ENCODE results near the gene SHE.
"Not testable (repeated sequence)": the region's sequence is repeated elsewhere in the genome, so short reads cannot be mapped to it uniquely, and the experiment has no call there.

Gene SHE

DNA sequence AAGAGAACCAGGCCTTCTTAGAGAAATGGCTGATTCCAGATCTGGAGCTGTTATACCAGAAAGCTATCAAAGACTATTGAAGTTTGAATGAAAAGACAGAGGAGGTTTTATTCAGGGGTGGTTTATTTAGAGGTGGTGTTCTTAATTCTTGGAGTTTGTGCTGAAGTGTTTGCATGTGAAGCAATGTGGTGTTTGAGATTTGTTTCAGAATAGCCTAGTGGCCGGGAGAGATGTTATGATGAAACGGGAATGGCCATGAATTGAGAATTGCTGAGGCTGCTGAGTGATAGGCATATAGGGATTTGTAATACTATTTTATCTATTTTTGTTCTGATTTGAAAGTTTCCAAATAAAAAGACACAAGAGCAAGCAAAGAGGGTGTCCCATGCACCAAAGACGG is 10.5 kb upstream of the SHE start:
- no peak for DNase-seq

DNA sequence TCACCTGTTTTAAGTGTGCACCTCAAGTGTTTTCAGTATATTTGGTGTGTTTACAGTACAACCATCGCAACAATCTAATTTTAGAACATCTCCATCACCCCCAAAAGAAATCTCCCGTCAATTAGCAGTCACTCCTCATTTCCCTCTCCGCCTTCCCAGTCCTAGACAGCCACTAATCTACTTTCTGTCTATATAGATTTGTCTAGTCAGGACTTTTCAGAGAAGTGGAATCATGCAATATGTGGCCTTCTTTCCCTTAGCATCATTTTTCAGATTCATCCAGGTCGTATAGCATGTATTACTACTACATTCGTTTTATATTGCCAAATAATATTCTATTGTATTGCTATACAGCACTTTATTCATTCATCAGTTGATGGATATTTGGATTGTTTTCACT is 1.7 kb upstream of the SHE start:
- DNase-seq: no peak

DNA sequence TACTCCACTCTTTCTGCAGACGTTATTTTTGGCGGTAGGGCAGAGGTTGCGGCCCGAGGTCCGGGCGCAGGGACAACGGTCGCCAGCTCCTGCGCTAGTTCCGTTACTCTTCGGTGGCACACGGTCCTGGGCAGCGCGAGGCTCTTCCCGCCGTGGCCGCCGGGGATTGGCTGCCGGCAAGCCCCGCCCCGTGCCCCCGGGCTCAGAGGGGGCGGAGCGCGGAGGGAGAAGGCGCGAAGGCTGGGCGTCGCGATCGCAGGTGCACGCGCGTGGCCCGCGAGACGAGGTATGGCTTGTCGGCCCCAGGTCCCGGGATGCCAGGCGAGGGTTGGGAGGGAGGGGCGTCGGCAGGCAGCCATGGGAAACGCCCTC is 518 bp upstream of the SHE start:
- DNase-seq: no peak

DNA sequence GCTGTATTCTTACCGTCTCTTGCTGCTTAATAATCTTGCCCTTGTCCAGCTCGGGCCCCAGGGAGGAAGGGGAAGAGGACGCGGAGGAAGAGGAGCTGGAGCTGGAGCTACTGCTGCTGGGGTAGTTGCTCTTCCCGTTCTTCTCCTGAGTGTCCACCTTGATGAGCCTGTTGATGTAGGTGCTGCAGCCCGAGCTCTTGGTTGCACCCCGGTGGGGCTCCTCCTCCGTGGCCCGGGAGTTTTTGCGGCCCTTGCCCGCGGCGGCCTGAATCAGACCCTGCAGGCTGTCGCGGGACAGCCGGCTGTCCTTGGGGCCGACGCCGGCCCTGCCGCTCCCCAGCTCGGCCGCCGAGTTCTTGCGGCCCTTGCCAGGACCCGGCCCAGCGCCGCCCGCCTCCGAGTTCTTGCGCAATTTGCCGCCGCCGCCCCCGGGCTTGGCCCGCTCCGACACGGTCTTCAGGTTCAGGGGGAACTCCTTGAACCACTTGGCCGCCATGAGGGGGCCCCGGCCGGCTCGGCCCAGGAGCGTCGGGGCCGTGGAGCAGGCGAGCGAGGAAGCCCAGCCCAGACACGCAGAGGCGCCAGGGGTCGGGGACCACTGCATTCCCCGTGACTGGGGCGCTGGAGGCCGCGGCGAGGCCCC is 668 bp downstream of the SHE start:
- DNase-seq: no peak

DNA sequence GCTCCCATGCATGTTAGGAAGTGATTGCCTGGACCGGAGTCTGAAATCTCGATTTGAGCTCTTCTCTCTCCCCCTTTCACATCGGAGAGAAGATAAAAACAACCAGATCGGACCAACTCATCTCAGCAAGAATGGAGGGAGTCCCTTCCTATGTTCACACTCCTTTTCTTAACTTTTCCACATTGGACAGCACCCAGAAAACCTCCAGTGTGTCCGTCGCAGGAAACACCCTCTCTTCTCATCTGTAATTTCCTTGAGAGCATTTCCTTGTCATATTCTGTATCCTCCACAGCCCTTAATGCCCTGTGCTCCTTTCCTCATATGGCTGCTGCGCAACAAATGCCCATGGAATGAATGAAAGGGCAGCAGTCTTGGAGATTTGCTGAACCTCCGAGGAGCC is 1.7 kb downstream of the SHE start:
- no peak for DNase-seq

GRCh38 chr1:154499446-154499845 is 2.8 kb downstream of the SHE start:
- no peak for DNase-seq

DNA sequence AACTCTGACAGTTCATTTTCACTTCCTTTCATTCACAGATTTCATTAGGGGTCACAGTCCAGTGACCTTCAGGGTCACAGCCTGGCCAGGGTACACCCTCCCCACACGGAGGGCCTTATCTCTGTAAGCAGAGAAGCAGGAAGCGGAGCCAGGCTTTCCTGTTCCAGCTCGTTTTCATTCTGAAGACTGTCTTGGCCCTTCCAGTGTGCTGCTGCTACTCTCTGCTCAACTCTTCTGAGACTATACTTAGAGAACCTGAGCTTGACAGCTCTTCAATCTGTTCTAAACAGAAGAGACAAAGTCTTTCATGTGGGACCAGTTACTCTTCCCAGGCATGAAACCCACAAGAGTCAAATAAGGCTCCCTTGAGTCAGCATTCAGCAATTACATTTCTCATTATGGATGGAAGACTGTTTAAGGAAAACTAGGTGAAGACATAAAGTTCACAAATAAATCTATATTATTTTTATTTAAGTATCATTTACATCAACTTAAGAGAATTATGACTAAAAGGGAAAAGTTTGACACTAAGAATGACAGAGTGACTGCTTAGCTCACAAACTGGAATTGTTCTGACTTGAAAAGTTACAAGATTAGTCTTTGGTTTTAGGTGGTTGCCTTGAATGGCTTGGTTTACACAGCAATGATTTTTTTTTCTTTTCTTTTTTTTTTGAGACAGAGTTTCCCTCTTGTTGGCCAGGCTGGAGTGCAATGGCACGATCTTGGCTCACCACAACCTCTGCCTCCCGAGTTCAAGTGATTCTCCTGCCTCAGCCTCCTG is 5.0 kb downstream of the SHE start:
- no peak for DNase-seq

DNA sequence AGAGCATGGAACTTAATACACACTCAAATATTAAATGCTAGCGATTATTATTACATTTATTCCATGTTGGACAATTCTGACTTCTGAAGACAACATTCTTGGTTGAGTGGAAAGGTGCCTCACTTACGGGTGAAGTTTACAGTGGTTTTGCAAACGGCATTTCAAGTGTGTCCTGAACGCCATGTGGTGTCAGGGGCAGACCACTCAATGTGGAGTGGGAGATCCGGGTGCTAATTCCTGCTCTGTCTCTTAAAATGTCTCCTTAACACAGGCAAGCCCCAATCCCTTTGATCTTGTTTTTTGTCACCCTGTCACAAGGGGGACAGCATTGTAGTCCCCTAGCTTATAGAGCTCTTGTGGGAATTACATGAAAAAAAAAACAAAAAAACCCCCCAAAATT is 5.8 kb downstream of the SHE start:
- DNase-seq: no peak

DNA sequence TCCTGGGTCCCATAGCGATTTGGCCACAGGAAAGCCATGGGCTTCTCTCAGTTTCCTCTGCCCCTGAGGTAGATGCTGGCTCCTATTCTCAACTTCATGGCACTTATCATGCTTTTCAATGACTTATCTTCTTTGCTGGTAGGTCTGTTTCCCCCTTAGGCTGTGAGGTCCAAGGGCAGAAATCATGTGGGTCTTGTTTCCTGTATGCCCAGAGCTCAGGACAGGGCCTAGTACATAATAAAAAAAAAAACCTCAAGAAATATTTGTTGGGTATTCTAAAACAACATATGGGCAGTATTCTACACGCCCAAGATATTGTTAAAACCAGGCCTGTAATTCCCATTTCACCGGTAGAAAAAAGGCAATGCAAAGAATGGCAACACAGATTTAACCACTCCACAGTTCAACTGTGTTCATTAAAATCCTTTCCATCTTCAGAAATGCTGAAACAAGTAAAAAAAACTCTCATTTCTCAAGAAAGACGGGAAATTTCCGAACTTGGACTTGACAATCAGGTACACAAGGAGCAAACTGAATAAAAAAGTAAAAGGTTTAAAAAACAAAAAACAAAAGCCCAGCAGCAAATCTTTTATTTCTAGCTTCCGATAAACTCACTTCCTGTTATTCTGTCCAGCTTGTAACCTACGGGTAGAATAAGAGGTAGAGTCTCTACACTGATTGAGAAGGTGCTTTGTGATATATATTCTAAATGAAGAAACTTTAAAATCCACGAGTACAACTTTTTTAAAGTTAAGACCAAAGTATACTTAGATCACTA is 6.5 kb downstream of the SHE start:
- no peak for DNase-seq

- DNase-seq: no peak
Observed at GRCh38 chr1:154493276-154493675, 8.9 kb downstream of the SHE start.

DNA sequence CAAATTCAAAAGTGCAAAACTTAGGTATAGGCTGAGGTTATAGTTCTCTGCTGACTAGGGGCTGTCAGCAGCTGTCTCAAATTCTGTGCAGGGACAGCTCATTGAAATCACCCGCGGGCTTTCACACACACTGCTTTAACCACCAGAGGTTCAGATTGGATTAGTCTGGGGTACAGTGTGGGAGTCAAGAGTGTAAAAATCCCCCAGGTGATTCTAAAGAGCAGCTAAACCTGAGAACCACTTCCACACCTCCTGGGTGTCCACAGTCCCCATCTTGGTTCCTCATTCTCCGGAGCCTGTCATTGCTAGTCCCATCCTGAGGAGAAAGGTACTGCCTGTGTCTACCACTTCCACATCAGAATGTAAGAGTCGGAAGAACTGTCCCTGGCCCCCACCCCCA is 10.1 kb downstream of the SHE start:
- DNase-seq: no peak

DNA sequence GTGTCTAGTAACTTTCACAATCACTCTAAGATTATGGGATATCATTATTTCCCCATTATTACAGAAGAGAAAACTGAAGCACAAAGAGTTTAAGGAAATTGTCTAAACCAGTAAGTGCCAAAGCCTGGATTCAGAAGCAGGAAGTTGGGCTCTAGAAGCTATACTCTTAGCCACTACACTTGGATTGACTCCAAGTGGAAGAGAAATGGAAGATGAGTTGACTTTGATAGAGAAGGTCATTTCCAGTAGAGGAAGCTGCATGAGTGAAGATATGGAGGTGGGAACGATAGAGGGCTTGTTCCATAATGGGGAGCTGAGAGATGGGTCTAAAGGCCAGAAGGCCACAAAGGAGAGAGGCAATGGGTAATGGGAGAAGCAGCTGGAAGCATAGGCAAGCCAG is 11.9 kb downstream of the SHE start:
- DNase-seq: no peak

GRCh38 chr1:154489695-154490274 is 12.4 kb downstream of the SHE start:
- no peak for DNase-seq

DNA sequence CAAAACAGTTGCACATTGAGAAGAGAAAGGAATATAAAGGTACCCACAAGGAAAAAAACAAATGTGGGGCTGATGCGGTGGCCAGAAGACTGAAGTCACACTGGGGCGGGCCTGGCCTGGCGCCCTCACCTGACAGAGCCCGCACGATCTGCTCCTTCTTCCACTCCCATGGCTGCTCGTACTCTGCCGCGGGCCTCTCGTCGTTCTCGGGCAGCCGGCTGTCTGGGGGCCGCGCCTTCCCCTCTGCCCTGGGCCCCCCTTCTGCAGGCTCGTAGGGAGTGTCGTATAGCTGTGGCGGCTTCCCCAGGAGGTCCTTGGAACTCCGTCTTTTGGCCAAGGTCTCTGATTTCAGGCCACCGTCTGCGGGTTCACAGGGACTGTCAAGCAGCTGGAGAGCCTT is 13.3 kb downstream of the SHE start:
- no peak for DNase-seq

DNA sequence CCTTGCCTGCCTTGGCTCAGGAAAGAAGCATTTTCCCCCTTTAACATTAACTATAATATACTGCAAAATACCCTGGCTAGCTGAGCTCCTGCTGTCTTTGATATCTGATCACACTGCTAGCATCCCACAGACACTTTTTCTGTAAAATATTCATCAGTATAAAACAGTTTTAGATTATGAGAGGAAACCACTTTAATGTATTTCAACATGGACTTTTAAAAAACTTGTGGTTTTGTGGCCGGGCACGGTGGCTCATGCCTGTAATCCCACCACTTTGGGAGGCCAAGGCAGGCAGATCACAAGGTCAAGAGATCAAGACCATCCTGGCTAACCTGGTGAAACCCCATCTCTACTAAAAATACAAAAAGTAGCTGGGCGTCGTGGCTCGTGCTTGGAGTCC is 15.5 kb downstream of the SHE start:
- not testable (repeated sequence) for DNase-seq

DNA sequence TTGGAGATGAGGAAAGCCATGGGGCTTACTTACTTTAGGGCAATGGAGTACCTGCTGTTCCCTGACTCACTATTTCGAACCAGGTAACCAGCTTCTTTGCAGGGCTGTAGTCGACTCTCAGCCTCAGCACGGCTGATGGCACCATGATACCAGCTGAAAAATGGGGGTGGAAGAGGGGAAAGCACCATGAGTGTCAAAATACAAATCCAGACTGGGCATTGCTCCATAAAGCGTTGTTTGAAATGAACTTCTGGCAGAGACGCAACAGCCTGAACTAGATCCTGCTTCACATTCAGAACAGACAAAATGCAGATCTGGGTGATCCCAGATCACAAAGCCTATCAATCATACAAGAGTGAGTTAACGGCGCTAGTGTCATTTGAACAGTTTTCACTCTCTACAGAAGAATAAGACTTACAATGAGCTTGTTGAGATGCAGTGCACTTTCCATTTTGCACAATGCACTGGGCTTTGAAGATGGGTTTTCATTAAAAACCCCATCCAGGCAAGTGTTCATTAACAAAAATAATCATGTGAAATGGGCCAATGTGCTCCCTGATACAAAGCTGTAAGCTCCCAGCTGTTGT is 16.2 kb downstream of the SHE start:
- DNase-seq: no peak

GRCh38 chr1:154485106-154485505 is 17.1 kb downstream of the SHE start:
- no peak for DNase-seq

DNA sequence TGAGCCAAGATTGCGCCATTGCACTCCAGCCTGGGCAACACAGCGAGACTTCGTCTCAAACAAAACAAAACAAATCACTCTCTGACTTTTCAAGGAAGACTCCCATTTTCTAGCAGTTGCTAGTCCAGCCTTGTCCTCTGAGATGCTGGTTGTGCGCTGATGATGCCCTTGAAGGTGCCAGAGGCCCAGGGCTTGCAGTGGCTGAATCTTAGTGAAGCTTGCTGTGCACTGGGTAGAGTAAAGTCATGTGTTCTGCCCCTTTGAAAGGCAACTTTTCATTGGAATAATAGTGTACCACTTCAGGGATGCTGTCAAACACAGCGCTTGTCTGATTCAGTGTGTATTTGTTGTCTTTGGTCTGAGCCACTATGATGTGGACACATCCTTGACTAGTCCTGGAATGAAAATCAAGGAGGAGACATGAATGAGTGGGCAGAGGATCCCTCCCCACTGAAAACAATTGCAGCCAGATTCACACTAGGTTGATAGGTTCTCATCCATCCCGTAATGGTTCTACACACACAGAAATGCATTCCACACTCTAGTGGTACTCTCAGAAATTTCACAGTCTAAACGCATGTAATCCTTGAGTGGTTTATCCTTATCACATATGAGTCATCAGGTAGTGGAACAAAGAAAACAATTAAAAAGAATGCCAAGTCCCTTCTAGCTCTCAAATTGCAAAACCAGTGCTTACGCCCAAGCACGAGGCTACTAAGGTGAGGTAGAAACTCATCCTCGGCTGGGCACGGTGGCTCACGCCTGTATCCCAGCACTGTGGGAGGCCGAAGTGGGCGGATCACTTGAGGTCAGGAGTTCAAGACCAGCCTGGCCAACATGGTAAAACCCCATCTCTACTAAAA is 18.0 kb downstream of the SHE start:
- peak; percentile 58 for DNase-seq

DNA sequence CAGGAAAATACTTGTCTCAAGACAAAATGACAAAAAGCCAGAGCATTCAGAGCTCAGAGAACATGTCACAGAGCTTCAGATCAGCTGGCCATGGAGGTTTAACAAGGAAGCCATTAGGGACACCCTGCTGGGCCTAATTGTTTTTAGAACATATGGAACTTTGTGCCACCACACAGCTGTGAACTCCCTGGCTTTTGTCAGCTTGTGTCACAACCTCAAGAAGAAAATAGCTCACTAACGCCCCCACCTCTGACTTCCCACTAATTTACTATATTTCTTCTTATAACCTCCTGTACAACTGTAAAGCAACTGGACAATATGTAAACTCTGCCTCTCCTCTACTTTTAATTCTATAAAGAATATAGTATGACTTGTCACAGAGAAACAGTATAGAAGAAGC is 21.2 kb downstream of the SHE start:
- DNase-seq: no peak

DNA sequence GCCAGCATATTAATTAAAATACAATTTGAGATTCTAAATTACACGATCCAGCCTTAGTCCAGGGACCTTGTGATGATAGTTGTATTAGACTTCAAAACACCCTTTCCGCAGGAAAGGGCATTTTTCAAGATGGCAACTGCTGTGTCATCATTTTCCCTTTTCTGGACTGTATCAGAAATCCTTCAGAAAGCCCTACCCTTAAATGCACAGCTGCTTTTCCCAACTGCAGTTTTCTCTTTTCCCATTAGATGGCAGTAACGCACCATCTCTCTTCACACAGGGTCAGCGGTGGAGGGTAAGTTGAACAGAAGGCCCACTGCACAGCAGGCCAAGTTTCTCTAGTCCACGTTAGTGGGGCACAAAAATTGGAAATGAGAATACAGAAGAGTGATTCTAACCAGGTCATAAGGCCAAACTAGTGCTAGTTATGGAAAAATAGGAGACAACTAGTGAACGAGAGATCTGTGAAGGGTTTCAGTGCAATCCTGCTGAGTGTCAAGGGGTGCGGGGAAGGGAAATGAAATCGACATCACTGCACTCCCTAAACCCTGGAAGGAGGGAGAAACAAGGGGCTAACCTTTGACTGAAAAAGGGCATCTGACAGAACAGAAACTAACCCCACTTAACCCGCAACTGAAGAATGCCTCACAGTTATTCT is 22.3 kb downstream of the SHE start:
- peak; percentile 46 for DNase-seq

DNA sequence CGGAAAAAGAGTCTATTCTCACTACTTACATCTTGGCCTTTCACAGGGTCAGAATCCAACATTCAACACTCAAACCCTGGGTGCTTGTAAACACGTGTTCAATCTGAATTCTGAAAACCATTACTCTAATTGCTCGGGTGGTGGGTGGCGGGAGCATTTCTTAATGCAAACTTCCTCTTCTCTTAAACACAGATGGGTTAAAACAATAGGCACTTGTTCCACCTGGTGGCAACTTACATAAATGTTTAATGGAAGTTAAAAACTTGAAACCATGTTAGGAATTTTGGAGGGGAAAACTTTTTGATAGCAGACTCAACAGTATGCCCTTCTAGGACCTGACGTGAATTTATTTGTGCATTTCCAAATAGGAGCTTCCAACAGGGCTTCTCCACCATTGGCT is 23.6 kb downstream of the SHE start:
- DNase-seq: no peak

DNA sequence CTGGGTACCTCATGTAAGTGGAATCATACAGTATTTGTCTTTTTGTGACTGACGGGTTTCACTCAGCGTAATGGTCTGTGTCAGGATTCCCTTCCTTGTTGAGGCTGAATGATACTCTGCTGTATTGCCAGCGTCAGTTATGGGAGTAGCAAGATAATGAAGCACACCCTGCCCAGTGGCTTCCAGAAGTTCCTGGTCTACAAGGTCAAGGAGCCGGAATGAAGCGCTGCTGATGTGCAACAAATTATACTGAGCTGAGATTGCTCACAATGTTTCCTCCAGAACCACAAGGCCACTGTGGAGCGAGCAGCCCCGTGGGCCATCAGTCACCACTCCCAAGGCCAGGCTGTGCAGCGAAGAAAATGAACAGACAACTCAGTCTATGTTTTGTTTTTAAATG is 24.2 kb downstream of the SHE start:
- no peak for DNase-seq

Measured in NCI-H2029 (cell line).